CD8-positive, alpha-beta memory T cell (primary cell): ENCODE data around the gene GRAP2. TPM values are rescaled to one million over a fixed set of nuclear protein-coding genes. Genes with fewer than 3 reads are reported as not detected.

Experiments used
- CTCF ChIA-PET: fragments of 350-600 bp; sonication (Branson Sonifier 250); formaldehyde crosslinking; loops from one replicate; lab custom pipeline; 2021; ENCODE audit warnings: antibody characterized with exemption; lab: Charles Lee
- POLR2A ChIA-PET: fragments of 350-600 bp; sonication (Branson Sonifier 250); formaldehyde crosslinking; loops from one replicate; lab custom pipeline; 2021; ENCODE audit warnings: antibody characterized with exemption; lab: Charles Lee
- DNase-seq, 5 donors: peaks; one replicate each; pipeline versions ENCODE4 v3.0.0 to v3.0.0-alpha.2; 2020 to 2022; ENCODE audit warnings: mixed read lengths in 1 of 5
- H3K27ac ChIP-seq: one replicate; pipeline ENCODE4 v1.7.0; 2013; ENCODE audit warnings: low read depth, mild to moderate bottlenecking, low read length, moderate library complexity
- H3K27me3 ChIP-seq: 2 replicates; pipeline ENCODE4 v1.7.0; 2013; ENCODE audit warnings: low read length, mild to moderate bottlenecking; ENCODE audit not compliant: insufficient read depth, poor library complexity, severe bottlenecking
- H3K36me3 ChIP-seq: 2 replicates; pipeline ENCODE4 v1.7.0; 2013; ENCODE audit warnings: mild to moderate bottlenecking, low read length, moderate library complexity; ENCODE audit not compliant: insufficient read depth
- H3K4me1 ChIP-seq: 2 replicates; pipeline ENCODE4 v1.7.0; 2013; ENCODE audit warnings: mild to moderate bottlenecking, low read length, moderate library complexity; ENCODE audit not compliant: insufficient read depth
- H3K4me3 ChIP-seq: 2 replicates; pipeline ENCODE4 v1.7.0; 2013; ENCODE audit warnings: mild to moderate bottlenecking, low read length
- H3K9me3 ChIP-seq: 2 replicates; pipeline ENCODE4 v1.7.0; 2013; ENCODE audit warnings: mild to moderate bottlenecking, low read length
- H3K27ac Mint-ChIP-seq, 8 donors: one replicate each; pipeline ENCODE4 v1.8.0; 2020 to 2021; ENCODE audit warnings: mixed read lengths in 8 of 8, mild to moderate bottlenecking in 6 of 8, inconsistent platforms in 3 of 8, moderate library complexity in 3 of 8
- H3K27me3 Mint-ChIP-seq, 2 donors: one replicate each; pipeline ENCODE4 v1.8.0; 2020 to 2021; ENCODE audit warnings: mixed read lengths in 2 of 2, mild to moderate bottlenecking in 1 of 2, moderate library complexity in 1 of 2
- H3K36me3 Mint-ChIP-seq, 3 donors: one replicate each; pipeline ENCODE4 v1.8.0; 2020 to 2021; ENCODE audit warnings: mixed read lengths in 3 of 3, inconsistent platforms in 1 of 3, mild to moderate bottlenecking in 1 of 3
- H3K4me1 Mint-ChIP-seq, 3 donors: one replicate each; pipeline ENCODE4 v1.8.0; 2020 to 2021; ENCODE audit warnings: mixed read lengths in 3 of 3, inconsistent platforms in 1 of 3, mild to moderate bottlenecking in 1 of 3
- H3K4me3 Mint-ChIP-seq, 7 donors: one replicate each; pipeline ENCODE4 v1.8.0; 2020 to 2021; ENCODE audit warnings: mixed read lengths in 7 of 7, mild to moderate bottlenecking in 6 of 7, moderate library complexity in 4 of 7, inconsistent platforms in 2 of 7
- H3K9me3 Mint-ChIP-seq, 5 donors: one replicate each; pipeline ENCODE4 v1.8.0; 2020 to 2022; ENCODE audit warnings: mixed read lengths in 5 of 5, mild to moderate bottlenecking in 3 of 5, moderate library complexity in 2 of 5, inconsistent platforms in 1 of 5
- polyA plus RNA-seq: library from polyadenylated mRNA; unstranded; fragments of 300-500 nt; fragmentation: Illumina TruSeq; gene quantifications from one replicate; pipeline ENCODE4 v1.2.3, GENCODE V29; 2021
- total RNA-seq, 2 experiments: library from RNA; stranded (reverse); gene quantifications; one replicate each; pipeline ENCODE4 v1.2.3, GENCODE V29; 2021

Gene GRAP2
- total and polyA plus RNA-seq, 3 experiments from 2014 or later, result 41.8 to 103 (median 53.2) TPM

DNA sequence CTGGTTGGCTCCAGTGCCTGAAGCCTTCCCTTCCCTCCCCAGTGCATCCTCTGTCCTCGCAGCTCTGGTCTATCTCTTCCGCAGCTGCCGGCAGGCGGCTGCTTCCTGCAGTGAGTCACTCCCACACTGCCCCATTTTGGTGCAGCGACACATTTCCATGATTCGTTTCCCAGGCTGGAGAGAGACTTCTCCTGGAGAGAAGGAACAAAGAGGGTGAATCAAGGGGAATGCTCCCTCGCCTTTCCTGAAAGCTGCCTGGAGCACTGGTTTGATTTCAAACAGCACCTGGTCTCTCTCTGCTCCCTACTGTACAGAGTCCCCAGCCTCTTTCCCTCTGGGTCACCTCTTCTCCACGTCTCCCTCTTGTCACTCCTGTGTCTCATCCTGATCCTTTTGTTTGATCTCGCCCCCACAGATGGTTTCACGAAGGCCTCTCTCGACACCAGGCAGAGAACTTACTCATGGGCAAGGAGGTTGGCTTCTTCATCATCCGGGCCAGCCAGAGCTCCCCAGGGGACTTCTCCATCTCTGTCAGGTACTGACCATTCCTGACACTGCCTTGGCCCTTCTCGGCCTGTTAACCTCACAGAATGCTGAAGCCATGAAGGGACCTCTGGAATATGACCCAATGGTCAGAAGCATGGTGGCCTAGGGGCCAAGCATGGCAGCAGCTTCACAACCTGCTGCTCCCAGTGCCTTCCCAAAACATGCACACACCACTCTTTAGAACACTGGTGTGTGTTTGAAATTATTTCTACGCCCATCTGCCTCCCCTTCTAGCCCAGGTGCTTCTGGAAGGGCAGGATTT is 59.0 kb downstream of the GRAP2 start, which contains the start of gene TMA7B:
Gene TMA7B (plus strand): TSS at position 758 of the 808 bp plus-strand sequence. CDS start 3,978 bp downstream, outside the sequence.
- peaks cover 62% of the 10 kb centered on the region for H3K36me3 ChIP-seq
- peak in 3 of 5 donors; percentile 17 to 52 (median 27) for DNase-seq
- ChIA-PET CTCF (interaction anchor here (1.0 to 1.4 kb wide), 2 partner anchors 16 to 63 kb away, joined by 3 to 4 read pairs; no protein-coding TSS in a partner anchor), POLR2A (no interaction called here)
- peaks cover 68% of the 10 kb centered on the region for H3K4me1 ChIP-seq
- Mint-ChIP-seq H3K4me3 (peak within 1 kb of the TSS in 6 of 7 donors; percentile 30 to 82 (median 54)), H3K27ac (peak within 1 kb of the TSS; percentile 77 to 96 (median 93)), H3K9me3 (no peaks in the 10 kb centered on the region), H3K4me1 (peaks cover 69 to 80% (median 76%) of the 10 kb centered on the region in 3 donors), H3K27me3 (peaks cover 0 to 3% of the 10 kb centered on the region in 2 donors), H3K36me3 (peaks cover 35 to 92% (median 45%) of the 10 kb centered on the region in 3 donors)
- H3K27me3 ChIP-seq, result no peaks in the 10 kb centered on the region
- peak within 1 kb of the TSS; percentile 1 for H3K4me3 ChIP-seq
- H3K27ac ChIP-seq, result peak within 1 kb of the TSS; percentile 55
- H3K9me3 ChIP-seq, result no peaks in the 10 kb centered on the region

DNA sequence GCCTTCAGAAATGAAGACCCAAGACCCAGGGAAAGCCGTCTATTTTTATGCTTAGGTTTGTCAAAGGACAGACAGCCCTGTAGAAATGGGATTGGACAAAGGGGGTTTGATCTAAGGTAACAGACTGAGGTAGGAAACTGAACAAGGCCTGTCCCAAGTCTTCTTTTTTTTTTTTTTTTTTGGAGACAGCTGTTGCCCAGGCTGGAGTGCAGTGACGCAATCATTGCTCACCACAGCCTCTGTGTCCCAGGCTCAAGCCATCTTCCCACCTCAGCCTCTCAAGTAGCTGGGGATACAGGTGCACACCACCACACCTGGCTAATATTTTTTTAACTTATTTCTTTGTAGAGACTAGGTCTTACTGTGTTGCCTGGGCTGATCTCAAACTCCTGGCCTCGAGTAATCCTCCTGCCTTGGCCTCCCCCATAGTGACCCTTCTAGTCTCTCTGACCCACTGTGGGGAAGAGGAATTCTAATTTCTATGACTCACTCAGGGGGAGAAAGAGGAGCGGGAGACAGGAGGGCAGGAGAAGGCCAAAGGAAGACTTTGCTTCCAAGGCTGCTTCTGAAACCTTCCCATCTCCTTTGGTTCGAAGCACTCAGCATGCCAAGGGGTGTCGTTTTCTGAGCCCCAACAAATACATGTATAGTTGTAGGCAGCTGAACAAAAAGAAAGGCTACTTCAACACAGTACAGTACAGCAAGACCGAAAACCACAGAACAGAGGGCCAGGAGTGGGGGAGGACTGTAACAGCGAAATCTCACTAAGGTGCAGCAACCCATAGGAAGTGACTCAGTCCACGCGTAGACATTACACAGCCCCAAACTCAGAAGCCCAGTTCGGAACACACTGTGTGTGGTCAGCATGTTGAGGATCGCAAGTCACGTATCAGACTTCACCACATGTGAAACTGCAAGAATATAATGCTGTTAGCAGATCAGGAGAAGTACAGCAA is 60.2 kb downstream of the GRAP2 start:
- H3K27me3 ChIP-seq, result no peaks in the 10 kb centered on the region
- DNase-seq, result peak; percentile 40 to 85 (median 56)
- peaks cover 56% of the 10 kb centered on the region for H3K4me1 ChIP-seq
- peaks cover 65% of the 10 kb centered on the region for H3K36me3 ChIP-seq
- Mint-ChIP-seq H3K4me1 (peaks cover 64 to 68% (median 64%) of the 10 kb centered on the region in 3 donors), H3K27ac (peak overlapping the region; percentile 77 to 96 (median 93)), H3K9me3 (no peaks in the 10 kb centered on the region), H3K4me3 (peak overlapping the region; percentile 0 to 82 (median 54)), H3K36me3 (peaks cover 38 to 92% (median 48%) of the 10 kb centered on the region in 3 donors), H3K27me3 (peaks cover 0 to 3% of the 10 kb centered on the region in 2 donors)
- POLR2A ChIA-PET, result interaction anchor here (0.6 to 1.2 kb wide), 2 partner anchors 10 to 35 kb away, joined by 3 to 4 read pairs; no protein-coding TSS in a partner anchor
- peak overlapping the region; percentile 55 for H3K27ac ChIP-seq
- peak overlapping the region; percentile 1 for H3K4me3 ChIP-seq
- no peaks in the 10 kb centered on the region for H3K9me3 ChIP-seq
- CTCF ChIA-PET, result interaction anchor here (1.2 to 1.4 kb wide), 2 partner anchors 27 to 64 kb away, joined by 3 read pairs; no protein-coding TSS in a partner anchor

DNA sequence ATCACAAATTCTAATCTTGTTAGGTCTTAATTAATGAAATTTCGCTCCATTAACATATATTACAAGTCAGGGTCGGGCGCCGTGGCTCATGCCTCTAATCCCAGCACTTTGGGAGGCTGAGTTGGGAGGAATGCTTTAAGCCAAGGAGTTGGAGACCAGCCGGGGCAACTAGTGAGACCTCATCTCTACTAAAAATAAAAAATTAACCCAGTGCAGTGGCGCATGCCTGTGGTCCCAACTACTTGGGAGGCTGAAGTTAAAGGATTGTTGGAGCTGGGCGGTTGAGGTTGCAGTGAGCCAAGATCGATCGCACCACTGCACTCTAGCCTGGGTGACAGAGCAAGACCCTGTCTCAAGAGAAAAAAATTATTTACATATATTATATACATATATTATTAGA is 61.2 kb downstream of the GRAP2 start:
- Histone ChIP-seq H3K4me3 (no peak overlapping the region), H3K36me3 (peaks cover 68% of the 10 kb centered on the region), H3K27ac (peak overlapping the region; percentile 55), H3K9me3 (no peaks in the 10 kb centered on the region), H3K27me3 (no peaks in the 10 kb centered on the region), H3K4me1 (peaks cover 51% of the 10 kb centered on the region)
- ChIA-PET POLR2A (interaction anchor here (0.7 to 1.4 kb wide), 3 partner anchors 11 to 362 kb away, joined by 3 to 4 read pairs (median 3); no protein-coding TSS in a partner anchor), CTCF (interaction anchor here (1.2 to 1.6 kb wide), 2 partner anchors 28 to 428 kb away, joined by 3 to 4 read pairs; no protein-coding TSS in a partner anchor)
- peak overlapping the region in 4 of 7 donors; percentile 47 to 57 (median 54) for H3K4me3 Mint-ChIP-seq
- DNase-seq, result no peak
- H3K36me3 Mint-ChIP-seq, result peaks cover 34 to 96% (median 50%) of the 10 kb centered on the region in 3 donors
- peaks cover 58 to 63% (median 59%) of the 10 kb centered on the region in 3 donors for H3K4me1 Mint-ChIP-seq
- no peaks in the 10 kb centered on the region for H3K9me3 Mint-ChIP-seq
- H3K27me3 Mint-ChIP-seq, result peaks cover 0 to 3% of the 10 kb centered on the region in 2 donors
- H3K27ac Mint-ChIP-seq, result peak overlapping the region; percentile 57 to 96 (median 89)

DNA sequence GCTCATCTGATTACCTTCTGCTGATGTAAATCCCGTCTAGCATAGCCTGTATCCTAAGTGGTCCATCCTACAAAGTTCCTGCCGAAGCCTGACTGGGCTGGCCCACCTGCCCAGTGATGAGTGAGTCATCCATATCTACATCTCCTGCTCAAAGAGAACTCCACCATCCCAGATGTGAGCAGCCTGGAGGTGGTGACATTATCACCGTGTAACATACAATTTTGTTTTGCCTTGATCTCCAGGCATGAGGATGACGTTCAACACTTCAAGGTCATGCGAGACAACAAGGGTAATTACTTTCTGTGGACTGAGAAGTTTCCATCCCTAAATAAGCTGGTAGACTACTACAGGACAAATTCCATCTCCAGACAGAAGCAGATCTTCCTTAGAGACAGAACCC is 64.9 kb downstream of the GRAP2 start:
- ChIA-PET POLR2A (no interaction called here), CTCF (interaction anchor here (1.5 to 2.4 kb wide), 2 partner anchors 16 to 24 kb away, joined by 3 to 9 read pairs; no protein-coding TSS in a partner anchor)
- Mint-ChIP-seq H3K9me3 (no peaks in the 10 kb centered on the region), H3K36me3 (peaks cover 7 to 97% (median 48%) of the 10 kb centered on the region in 3 donors), H3K4me3 (no peak overlapping the region), H3K27ac (peak overlapping the region in 7 of 8 donors; percentile 26 to 75 (median 66)), H3K4me1 (peaks cover 23 to 31% (median 25%) of the 10 kb centered on the region in 3 donors), H3K27me3 (no peaks in the 10 kb centered on the region)
- DNase-seq, result no peak
- Histone ChIP-seq H3K4me3 (no peak overlapping the region), H3K4me1 (peaks cover 18% of the 10 kb centered on the region), H3K36me3 (peaks cover 75% of the 10 kb centered on the region), H3K9me3 (no peaks in the 10 kb centered on the region), H3K27me3 (no peaks in the 10 kb centered on the region), H3K27ac (no peak overlapping the region)

DNA sequence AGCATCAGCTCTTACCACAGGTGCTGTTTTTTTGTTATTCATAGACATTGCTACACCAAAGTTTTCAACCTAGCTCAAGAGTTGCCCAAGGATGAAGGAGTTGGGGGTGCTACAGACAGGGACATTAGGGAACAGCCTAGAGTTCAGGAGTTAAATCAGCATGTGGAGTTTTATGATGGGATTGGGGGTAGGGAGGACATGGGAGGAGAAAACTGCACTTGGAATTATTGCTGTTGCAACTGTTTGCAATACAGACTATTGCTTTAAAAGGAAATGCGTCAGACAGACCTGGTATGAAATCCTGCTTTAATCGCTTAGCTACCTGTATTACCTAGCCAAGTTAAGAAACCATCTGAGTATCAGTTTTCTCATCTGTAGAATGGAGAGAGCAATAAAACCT is 65.6 kb downstream of the GRAP2 start:
- ChIA-PET CTCF (interaction anchor here (1.5 to 2.4 kb wide), 2 partner anchors 15 to 24 kb away, joined by 3 to 9 read pairs; no protein-coding TSS in a partner anchor), POLR2A (no interaction called here)
- peaks cover 16 to 24% (median 19%) of the 10 kb centered on the region in 3 donors for H3K4me1 Mint-ChIP-seq
- peaks cover 11% of the 10 kb centered on the region for H3K4me1 ChIP-seq
- H3K27me3 ChIP-seq, result no peaks in the 10 kb centered on the region
- H3K27ac ChIP-seq, result no peak overlapping the region
- H3K27ac Mint-ChIP-seq, result peak overlapping the region in 4 of 8 donors; percentile 26 to 84 (median 62)
- no peaks in the 10 kb centered on the region for H3K9me3 ChIP-seq
- no peak overlapping the region for H3K4me3 ChIP-seq
- peaks cover 7 to 97% (median 48%) of the 10 kb centered on the region in 3 donors for H3K36me3 Mint-ChIP-seq
- no peaks in the 10 kb centered on the region for H3K27me3 Mint-ChIP-seq
- no peak overlapping the region for H3K4me3 Mint-ChIP-seq
- H3K9me3 Mint-ChIP-seq, result no peaks in the 10 kb centered on the region
- H3K36me3 ChIP-seq, result peaks cover 82% of the 10 kb centered on the region
- no peak for DNase-seq

DNA sequence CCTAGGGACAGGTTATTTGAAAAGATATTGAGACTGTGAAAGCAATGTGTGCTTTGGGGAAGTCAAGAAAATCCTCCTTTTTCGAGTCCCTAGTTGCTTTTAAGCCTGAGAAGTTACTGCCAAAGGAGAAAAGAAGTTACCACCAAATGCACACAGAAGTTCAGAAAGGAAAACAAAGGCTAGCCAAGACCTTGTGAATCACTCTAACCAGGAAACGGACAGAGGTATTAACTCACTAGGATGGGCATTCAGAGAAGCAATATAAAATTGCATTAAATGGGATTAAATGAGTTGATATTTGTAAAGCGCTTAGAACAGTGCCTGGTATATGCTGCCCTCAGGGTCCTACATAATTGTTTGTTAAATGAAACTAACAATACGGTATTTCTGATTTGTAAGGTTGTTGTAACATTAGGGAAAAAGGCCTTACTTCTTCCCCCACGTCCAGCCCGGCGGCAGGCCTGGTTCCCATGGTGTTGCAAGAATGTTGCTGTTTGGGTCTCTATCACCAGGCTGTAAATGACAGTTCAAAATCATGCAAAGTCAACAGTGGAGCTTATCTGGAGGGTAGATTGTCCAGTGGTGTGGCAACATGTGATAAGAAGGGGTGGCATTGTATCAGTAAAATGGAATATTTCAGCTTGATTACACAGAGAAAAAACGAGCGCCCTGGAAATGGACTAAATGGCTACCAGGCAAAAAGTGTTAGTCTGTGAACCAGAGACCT is 66.4 kb downstream of the GRAP2 start:
- Mint-ChIP-seq H3K27ac (peak overlapping the region in 5 of 8 donors; percentile 7 to 66 (median 43)), H3K27me3 (no peaks in the 10 kb centered on the region), H3K36me3 (peaks cover 7 to 97% (median 47%) of the 10 kb centered on the region in 3 donors), H3K4me1 (peaks cover 11 to 17% (median 17%) of the 10 kb centered on the region in 3 donors), H3K9me3 (no peaks in the 10 kb centered on the region), H3K4me3 (no peak overlapping the region)
- DNase-seq, result no peak
- H3K27me3 ChIP-seq, result no peaks in the 10 kb centered on the region
- H3K36me3 ChIP-seq, result peaks cover 90% of the 10 kb centered on the region
- H3K9me3 ChIP-seq, result no peaks in the 10 kb centered on the region
- ChIA-PET POLR2A (no interaction called here), CTCF (interaction anchor here (2.4 kb wide), 1 partner anchor 25 kb away, joined by 9 read pairs; no protein-coding TSS in a partner anchor)
- H3K27ac ChIP-seq, result no peak overlapping the region
- peaks cover 4% of the 10 kb centered on the region for H3K4me1 ChIP-seq
- no peak overlapping the region for H3K4me3 ChIP-seq
